Measurements from ENCODE around the gene SSR4.

GRCh38 chrX:153776120-153776599 lies 18.3 kb upstream of the SSR4 start:
- TF ChIP-seq CTCF (IDR thresholded peaks at IDR 0.05; ENCODE audit: low read depth, low read length, poor library complexity, severe bottlenecking) (no peak), EZH2phosphoT487 (IDR thresholded peaks at IDR 0.05; ENCODE audit: borderline replicate concordance, low read length) (no peak)

Measured in DOHH2 (cell line).